Hippocampal formation (tissue), 2 donors: ENCODE results near the gene NCAPD2.
"Not testable (repeated sequence)": the region's sequence is repeated elsewhere in the genome, so short reads cannot be mapped to it uniquely, and the experiment has no call there.

Experiments
- DNase-seq, 2 donors: peaks; one replicate each; lab custom pipeline; 2025; lab: John Stamatoyannopoulos, UW

The NCAPD2 gene

DNA sequence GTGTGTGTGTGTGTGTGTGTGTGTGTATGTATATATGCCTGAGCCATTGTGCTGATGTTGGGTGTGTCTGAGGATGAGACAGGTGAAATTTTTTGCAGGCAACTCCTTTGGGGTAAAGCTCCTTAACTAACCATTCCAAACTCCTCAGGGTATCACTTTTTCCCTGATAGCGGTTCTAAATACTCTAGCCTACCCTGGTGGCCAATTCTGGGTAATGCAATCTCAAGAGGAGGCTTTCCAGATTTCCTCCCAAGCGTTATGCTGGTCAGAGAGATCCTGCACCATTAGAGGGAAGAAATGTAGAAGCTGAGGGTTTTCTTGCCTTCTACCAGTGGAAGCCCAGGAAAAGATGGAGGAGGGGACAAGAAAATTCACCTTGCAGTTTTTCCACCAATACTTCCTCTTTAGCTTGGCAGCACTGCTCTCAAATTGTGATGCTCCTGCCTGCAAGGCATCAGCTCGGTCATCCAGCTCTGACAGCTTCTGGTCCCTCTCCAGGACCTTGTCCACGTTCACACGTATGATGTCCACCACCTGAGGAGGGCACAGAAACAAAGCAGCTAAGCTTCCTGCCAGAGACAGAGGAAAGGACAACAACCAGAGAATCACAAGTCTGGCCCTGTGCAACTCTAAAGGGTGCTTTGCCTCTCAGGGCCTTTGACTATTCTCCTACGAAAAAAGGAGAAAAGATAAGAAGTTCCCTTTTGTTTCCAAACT lies 28.3 kb upstream of the NCAPD2 start:
- peak; percentile 26 to 53 for DNase-seq

DNA sequence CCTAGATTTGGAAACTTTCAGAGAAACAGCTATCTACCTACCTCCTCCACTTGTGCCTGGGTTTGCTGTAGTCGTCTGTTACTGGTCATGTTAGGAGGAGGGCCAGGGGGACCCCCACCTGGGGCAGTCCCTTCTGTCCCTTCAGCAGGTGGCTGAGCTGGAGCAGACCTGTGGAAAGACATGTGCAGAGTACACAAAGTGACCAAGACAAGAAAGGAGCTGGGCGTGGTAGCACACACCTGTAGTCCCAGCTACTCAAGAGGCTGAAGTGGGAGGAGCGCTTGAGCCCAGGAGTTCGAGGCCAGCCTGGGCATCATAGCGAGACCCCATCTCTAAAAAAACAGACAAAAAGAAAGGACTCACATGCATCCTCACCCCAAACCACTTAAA lies 27.7 kb upstream of the NCAPD2 start:
- DNase-seq: no peak

GRCh38 chr12:6466751-6467150 lies 27.2 kb upstream of the NCAPD2 start:
- not testable (repeated sequence) for DNase-seq

GRCh38 chr12:6467571-6468282 lies 26.2 kb upstream of the NCAPD2 start:
- not testable (repeated sequence) for DNase-seq

GRCh38 chr12:6468283-6468575 lies 25.7 kb upstream of the NCAPD2 start:
- no peak for DNase-seq

- no peak for DNase-seq
Measured at GRCh38 chr12:6469092-6469491, 24.8 kb upstream of the NCAPD2 start.

DNA sequence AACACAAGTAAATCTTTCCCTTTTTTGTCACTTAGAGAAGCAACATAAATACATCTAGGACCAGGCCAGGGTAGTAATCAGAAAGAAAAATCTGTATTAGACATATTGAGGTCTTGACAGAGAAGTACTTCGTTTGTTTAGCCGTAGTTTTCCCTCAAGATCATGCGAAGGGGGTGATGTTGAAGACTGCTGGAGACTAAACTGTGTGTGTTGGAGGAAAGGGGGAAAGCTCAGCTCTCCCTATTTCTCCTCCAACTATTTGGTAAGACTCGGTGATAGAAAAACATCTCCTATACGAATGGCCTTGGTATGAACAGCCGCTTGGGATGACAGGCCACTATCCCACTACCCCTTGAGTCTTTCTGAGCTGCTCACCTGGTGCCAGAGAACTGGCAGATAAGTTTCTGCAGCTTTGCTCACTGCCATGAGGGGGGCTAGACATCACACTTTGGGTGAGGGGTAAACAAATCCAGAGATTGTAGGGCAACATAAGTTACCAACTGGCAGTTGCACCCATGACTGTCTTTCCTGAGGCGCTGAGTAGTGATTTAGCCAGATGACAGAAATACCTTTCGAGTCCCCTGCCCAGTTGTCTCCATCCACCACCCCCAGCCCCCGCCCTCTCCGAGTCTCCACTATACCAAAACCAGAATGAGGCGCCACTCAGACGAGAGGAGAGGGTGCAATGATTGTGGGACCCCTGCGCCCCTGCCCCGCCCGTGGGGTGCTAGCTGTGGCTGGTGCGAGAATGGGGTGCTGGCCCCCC lies 24.1 kb upstream of the NCAPD2 start:
- DNase-seq: no peak

DNA sequence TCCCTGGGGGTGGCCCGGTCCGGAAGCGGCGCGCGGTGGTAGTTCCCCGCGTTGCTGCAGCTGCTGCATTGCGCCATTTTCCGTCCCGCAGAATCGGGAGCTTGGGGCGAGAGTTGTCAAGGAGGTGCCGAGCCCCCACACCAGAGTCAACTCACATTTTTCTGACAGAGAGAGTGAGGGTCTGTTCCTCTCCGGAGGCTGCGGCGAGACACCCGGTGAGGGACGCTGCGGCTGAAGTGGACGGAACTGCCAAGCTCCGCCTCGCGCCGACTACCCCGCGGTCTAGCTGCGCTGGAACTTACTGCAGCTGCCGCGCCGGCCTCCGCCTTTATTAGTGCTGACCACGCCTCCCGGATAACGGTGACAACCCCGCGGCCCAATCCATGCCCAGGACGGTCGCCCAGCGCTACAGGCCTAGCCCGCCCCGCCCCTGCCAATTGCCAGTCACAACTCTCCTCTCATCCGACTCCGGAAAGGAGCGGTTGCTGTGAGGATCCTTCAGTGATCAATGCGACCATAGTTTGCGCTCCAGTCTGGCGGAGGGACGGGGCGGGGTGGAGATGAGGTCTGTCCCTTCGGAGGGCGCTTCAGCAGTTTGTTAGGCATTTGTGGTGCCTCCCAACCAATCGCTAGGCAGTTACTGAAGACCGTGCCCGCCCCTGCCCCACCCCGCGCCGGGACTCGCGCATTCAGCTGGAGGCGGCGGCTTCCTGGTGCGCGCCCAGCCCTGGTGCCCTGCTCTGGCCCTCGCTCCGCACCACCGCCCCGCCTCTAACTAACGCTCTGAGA lies 23.3 kb upstream of the NCAPD2 start, which contains the start of gene VAMP1:
VAMP1 (minus strand) TSS at position 303 of the 789 bp plus-strand sequence; CDS start at position 157, 146 bp downstream.
- peak; percentile 99 for DNase-seq

DNA sequence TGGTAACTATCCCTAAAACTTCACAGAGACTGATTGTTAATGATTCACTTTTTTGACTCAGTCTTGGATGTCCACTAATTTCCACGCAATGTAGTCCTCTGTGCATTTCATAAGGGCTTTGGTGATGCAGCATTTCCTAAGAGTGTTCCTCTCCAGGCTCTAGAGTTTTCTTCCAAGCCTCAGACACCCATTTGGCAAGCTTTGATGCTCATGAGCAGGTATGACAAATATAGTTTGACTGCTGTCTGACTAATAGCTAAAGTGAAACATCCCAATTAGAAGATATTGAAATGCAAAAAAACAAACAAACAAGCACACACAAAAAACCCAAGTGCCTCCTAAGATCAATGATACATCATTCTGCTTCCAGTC lies 21.9 kb upstream of the NCAPD2 start:
- DNase-seq: no peak

DNA sequence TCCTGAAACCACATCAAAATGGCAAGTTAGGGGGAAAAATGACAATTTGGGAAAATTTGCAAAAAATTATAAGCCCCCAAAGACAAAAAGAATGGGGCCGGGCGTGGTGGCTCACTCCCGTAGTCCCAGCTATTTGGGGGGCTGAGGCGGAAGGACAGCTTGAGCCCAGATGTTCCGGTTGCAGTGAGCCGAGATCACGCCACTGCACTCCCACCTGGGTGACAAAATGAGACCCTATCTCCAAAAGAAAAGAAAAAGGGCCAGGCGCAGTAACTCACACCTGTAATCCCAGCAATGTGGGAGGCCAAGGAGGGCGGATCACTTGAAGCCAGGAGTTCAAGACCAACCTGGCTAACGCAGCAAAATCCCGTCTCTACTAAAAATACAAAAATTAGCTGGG lies 21.4 kb upstream of the NCAPD2 start:
- DNase-seq: no peak

- not testable (repeated sequence) for DNase-seq
Measured at GRCh38 chr12:6475233-6475975, 18.5 kb upstream of the NCAPD2 start.

- DNase-seq: no peak
Measured at GRCh38 chr12:6476489-6476888, 17.4 kb upstream of the NCAPD2 start.

- DNase-seq: not testable (repeated sequence)
Measured at GRCh38 chr12:6477601-6478377, 16.1 kb upstream of the NCAPD2 start.

DNA sequence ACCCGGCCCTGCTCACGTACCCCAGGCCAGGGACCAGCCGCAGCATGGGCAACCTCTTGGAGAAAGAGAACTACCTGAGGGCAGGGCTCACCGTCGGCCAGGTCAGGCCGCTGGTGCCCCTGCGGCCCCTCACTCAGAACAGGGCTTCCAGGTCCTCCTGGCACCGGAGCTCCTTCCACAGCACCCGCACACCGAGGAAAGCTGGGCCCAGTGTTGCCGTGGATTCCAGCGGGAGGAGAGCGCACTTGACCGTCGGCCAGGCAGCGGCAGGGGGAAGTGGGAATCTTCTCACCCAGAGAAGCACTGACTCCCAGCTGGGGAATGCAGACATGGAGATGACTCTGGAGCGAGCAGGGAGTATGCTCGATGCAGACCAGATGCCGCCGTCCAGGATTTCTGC lies 15.5 kb upstream of the NCAPD2 start:
- DNase-seq: no peak

GRCh38 chr12:6488240-6488639 lies 5.7 kb upstream of the NCAPD2 start:
- no peak for DNase-seq

- no peak for DNase-seq
Measured at GRCh38 chr12:6489449-6489848, 4.5 kb upstream of the NCAPD2 start.

- not testable (repeated sequence) for DNase-seq
Measured at GRCh38 chr12:6490673-6491072, 3.2 kb upstream of the NCAPD2 start.

GRCh38 chr12:6492838-6493496 lies 935 bp upstream of the NCAPD2 start, which contains the start of gene MRPL51:
Gene MRPL51, minus strand, starts transcription at chr12:6493262. Its CDS starts 126 bp downstream, at chr12:6493136.
- peak; percentile 87 to 89 for DNase-seq

GRCh38 chr12:6494258-6494743 lies 399 bp downstream of the NCAPD2 start:
- DNase-seq: no peak

GRCh38 chr12:6494968-6495367 lies 1.1 kb downstream of the NCAPD2 start:
- DNase-seq: no peak
